ENCODE data around the gene ERBB2. TPM values are rescaled to one million over a fixed set of nuclear protein-coding genes. Genes with fewer than 3 reads are reported as not detected.

The ERBB2 gene
- total and polyA plus RNA-seq, 2 experiments from 2014 or later, result 46.2 to 196 TPM

DNA sequence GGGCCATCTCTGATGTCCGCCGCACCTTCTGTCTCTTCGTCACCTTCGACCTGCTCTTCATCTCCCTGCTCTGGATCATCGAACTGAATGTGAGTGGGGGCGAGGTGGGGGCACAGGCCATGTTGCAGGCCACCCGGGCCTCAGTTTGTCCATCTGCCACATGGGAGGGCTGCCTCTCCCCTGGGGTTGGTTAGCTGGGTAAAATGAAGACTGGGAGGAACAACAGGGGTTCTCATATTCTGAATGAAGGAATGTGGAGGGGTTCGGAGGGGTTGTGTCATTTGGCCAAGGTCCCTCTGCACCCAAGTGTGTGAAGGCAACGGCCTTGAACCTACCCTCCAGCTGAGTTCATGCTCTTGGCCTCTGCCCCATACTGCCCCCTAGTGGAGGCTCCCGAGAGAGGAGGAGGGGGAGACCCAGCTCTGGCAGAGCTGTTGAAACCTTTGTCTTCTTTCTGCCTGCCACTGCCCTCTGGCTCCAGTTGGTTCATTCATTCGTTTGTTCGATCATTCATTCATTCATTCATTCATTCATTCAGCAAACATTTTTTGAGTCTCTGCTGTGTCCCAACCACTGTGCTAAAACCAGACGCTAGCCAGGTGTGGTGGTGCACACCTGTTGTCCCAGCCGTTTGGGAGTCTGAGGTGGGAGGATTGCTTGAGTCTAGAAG is 46.1 kb upstream of the ERBB2 start:
- Histone ChIP-seq H3K27ac (ENCODE audit: low read depth) (no peak overlapping the region), H2AFZ (no peak overlapping the region), H3K27me3 (ENCODE audit: insufficient read depth) (no peaks in the 10 kb centered on the region), H3K4me2 (no peak overlapping the region), H3F3A (replicated peaks; ENCODE audit: low read depth) (peaks cover 13% of the 10 kb centered on the region; the same call in 1 of the 2 replicates), H3K9me2 (ENCODE audit: insufficient read depth) (no peaks in the 10 kb centered on the region), H4K20me1 (replicated peaks; ENCODE audit: insufficient read depth) (peaks cover 10% of the 10 kb centered on the region), H3K36me3 (ENCODE audit: insufficient read depth) (no peaks in the 10 kb centered on the region), H3K79me2 (replicated peaks; ENCODE audit: insufficient read depth) (peaks cover 5% of the 10 kb centered on the region; the same call in 1 of the 2 replicates), H3K4me1 (ENCODE audit: insufficient read depth) (peaks cover 18% of the 10 kb centered on the region), H3K4me3 (no peak overlapping the region)
- Mint-ChIP-seq H3K4me1 (peaks cover 58% of the 10 kb centered on the region), H3K4me3 (peak overlapping the region; percentile 39; the same call in 2 of the 3 replicates), H3K27me3 (ENCODE audit: insufficient read depth, low read depth, poor library complexity) (peaks cover 18% of the 10 kb centered on the region), H3K36me3 (ENCODE audit: low read depth) (peaks cover 10% of the 10 kb centered on the region), H3K9me3 (no peaks in the 10 kb centered on the region; the same call in 2 of the 3 replicates), H3K27ac (peak overlapping the region; percentile 86)
- DNase-seq (ENCODE audit: low spot score) (peak; percentile 89), ATAC-seq (peak; percentile 72)
- TF ChIP-seq, protein P1, sequence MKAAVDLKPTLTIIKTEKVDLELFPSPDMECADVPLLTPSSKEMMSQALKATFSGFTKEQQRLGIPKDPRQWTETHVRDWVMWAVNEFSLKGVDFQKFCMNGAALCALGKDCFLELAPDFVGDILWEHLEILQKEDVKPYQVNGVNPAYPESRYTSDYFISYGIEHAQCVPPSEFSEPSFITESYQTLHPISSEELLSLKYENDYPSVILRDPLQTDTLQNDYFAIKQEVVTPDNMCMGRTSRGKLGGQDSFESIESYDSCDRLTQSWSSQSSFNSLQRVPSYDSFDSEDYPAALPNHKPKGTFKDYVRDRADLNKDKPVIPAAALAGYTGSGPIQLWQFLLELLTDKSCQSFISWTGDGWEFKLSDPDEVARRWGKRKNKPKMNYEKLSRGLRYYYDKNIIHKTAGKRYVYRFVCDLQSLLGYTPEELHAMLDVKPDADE (IDR thresholded peaks at IDR 0.05), result no peak
- TF ChIP-seq, protein P2, sequence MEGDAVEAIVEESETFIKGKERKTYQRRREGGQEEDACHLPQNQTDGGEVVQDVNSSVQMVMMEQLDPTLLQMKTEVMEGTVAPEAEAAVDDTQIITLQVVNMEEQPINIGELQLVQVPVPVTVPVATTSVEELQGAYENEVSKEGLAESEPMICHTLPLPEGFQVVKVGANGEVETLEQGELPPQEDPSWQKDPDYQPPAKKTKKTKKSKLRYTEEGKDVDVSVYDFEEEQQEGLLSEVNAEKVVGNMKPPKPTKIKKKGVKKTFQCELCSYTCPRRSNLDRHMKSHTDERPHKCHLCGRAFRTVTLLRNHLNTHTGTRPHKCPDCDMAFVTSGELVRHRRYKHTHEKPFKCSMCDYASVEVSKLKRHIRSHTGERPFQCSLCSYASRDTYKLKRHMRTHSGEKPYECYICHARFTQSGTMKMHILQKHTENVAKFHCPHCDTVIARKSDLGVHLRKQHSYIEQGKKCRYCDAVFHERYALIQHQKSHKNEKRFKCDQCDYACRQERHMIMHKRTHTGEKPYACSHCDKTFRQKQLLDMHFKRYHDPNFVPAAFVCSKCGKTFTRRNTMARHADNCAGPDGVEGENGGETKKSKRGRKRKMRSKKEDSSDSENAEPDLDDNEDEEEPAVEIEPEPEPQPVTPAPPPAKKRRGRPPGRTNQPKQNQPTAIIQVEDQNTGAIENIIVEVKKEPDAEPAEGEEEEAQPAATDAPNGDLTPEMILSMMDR (conservative IDR thresholded peaks at IDR 0.05; ENCODE audit: low read depth in 2 of 2), result peak; percentile 95 to 97

DNA sequence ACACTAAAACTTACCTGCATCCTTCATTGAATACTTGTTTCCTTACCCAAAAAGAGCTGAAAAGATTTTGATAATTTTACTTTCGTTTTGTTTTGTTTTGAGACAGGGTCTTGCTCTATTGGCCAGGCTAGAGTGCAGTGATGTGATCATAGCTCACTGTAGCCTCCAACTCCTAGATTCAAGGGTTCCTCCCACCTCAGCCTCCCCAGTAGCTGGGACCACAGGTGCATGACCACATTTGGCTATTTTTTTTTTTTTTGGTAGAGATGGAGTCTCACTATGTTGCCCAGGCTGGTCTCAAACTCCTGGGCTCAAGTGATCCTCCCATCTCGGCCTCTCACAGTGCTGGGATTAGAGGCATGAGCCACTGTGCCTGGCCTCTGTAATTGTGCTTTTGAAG is 44.8 kb upstream of the ERBB2 start:
- peaks cover 13% of the 10 kb centered on the region; the same call in 1 of the 2 replicates for H3F3A ChIP-seq (replicated peaks; ENCODE audit: low read depth)
- Mint-ChIP-seq H3K27ac (no peak overlapping the region), H3K4me3 (no peak overlapping the region; the same call in 2 of the 3 replicates), H3K27me3 (ENCODE audit: insufficient read depth, low read depth, poor library complexity) (peaks cover 18% of the 10 kb centered on the region), H3K9me3 (no peaks in the 10 kb centered on the region; the same call in 2 of the 3 replicates), H3K4me1 (peaks cover 51% of the 10 kb centered on the region), H3K36me3 (ENCODE audit: low read depth) (peaks cover 10% of the 10 kb centered on the region)
- H3K36me3 ChIP-seq (ENCODE audit: insufficient read depth), result no peaks in the 10 kb centered on the region
- DNase-seq (ENCODE audit: low spot score) (no peak), ATAC-seq (no peak)
- no peak overlapping the region for H3K27ac ChIP-seq (ENCODE audit: low read depth)
- no peaks in the 10 kb centered on the region for H3K27me3 ChIP-seq (ENCODE audit: insufficient read depth)
- H3K4me2 ChIP-seq, result no peak overlapping the region
- H2AFZ ChIP-seq, result no peak overlapping the region
- peaks cover 18% of the 10 kb centered on the region for H3K4me1 ChIP-seq (ENCODE audit: insufficient read depth)
- H3K4me3 ChIP-seq, result no peak overlapping the region
- H3K9me2 ChIP-seq (ENCODE audit: insufficient read depth), result no peaks in the 10 kb centered on the region
- H4K20me1 ChIP-seq (replicated peaks; ENCODE audit: insufficient read depth), result peaks cover 10% of the 10 kb centered on the region
- H3K79me2 ChIP-seq (replicated peaks; ENCODE audit: insufficient read depth), result no peaks in the 10 kb centered on the region
- TF ChIP-seq JUNB (IDR thresholded peaks at IDR 0.05; ENCODE audit: unreplicated experiment) (no peak), CREB1 (CRISPR knock-in tag; IDR thresholded peaks at IDR 0.05; ENCODE audit: low read depth) (no peak), EZH2 (IDR thresholded peaks at IDR 0.05; ENCODE audit: low read depth, unreplicated experiment) (no peak), POLR2AphosphoS5 (IDR thresholded peaks at IDR 0.05; ENCODE audit: low read depth) (no peak), STAT1 (IDR thresholded peaks at IDR 0.05; ENCODE audit: unreplicated experiment) (no peak), ZNF331 (CRISPR knock-in tag; IDR thresholded peaks at IDR 0.05; ENCODE audit: low read depth) (no peak), ZNF114 (CRISPR knock-in tag; IDR thresholded peaks at IDR 0.05) (no peak)
- TF ChIP-seq, protein P3, sequence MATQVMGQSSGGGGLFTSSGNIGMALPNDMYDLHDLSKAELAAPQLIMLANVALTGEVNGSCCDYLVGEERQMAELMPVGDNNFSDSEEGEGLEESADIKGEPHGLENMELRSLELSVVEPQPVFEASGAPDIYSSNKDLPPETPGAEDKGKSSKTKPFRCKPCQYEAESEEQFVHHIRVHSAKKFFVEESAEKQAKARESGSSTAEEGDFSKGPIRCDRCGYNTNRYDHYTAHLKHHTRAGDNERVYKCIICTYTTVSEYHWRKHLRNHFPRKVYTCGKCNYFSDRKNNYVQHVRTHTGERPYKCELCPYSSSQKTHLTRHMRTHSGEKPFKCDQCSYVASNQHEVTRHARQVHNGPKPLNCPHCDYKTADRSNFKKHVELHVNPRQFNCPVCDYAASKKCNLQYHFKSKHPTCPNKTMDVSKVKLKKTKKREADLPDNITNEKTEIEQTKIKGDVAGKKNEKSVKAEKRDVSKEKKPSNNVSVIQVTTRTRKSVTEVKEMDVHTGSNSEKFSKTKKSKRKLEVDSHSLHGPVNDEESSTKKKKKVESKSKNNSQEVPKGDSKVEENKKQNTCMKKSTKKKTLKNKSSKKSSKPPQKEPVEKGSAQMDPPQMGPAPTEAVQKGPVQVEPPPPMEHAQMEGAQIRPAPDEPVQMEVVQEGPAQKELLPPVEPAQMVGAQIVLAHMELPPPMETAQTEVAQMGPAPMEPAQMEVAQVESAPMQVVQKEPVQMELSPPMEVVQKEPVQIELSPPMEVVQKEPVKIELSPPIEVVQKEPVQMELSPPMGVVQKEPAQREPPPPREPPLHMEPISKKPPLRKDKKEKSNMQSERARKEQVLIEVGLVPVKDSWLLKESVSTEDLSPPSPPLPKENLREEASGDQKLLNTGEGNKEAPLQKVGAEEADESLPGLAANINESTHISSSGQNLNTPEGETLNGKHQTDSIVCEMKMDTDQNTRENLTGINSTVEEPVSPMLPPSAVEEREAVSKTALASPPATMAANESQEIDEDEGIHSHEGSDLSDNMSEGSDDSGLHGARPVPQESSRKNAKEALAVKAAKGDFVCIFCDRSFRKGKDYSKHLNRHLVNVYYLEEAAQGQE (IDR thresholded peaks at IDR 0.05; ENCODE audit: unreplicated experiment), result no peak
- TF ChIP-seq, protein P2 (conservative IDR thresholded peaks at IDR 0.05; ENCODE audit: low read depth in 2 of 2), result no peak

Data from GM23338 (cell line).